ENCODE results near the gene AQP2. TPM values are rescaled to one million over a fixed set of nuclear protein-coding genes. Genes with fewer than 3 reads are reported as not detected.
"Not testable (repeated sequence)": the region's sequence is repeated elsewhere in the genome, so short reads cannot be mapped to it uniquely, and the experiment has no call there.

Gene AQP2
- polyA plus RNA-seq, 6 donors from 2014 or later: not detected

DNA sequence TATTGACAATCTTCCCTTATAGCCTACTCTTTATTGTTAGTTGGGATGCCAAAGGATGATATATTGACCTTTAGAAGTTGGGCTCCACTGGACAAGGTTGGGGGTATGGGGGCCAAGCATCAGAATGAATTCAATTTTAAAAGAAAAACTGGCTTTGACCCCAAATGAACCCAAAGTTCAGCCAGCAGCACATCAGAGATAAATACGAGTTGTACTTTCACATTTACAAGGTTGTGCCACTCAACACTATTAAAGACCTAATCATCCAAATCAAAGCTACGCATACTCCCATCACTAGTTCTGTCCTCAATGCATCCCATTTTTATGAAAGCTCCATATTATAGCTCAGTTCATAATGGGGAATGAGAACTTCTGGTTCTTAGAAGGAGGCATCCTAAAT, 38.9 kb downstream of the AQP2 start:
- H3K27me3 Mint-ChIP-seq; H3K9me3 Mint-ChIP-seq; H3K4me3 Mint-ChIP-seq; H3K4me1 Mint-ChIP-seq; ATAC-seq (ENCODE audit: low read depth in 2 of 2); DNase-seq: not testable (repeated sequence)
- H3K27ac Mint-ChIP-seq: peak overlapping the region in 1 of 6 donors; percentile 16
- peaks cover 15 to 30% of the 10 kb centered on the region in 2 donors for H3K36me3 Mint-ChIP-seq

DNA sequence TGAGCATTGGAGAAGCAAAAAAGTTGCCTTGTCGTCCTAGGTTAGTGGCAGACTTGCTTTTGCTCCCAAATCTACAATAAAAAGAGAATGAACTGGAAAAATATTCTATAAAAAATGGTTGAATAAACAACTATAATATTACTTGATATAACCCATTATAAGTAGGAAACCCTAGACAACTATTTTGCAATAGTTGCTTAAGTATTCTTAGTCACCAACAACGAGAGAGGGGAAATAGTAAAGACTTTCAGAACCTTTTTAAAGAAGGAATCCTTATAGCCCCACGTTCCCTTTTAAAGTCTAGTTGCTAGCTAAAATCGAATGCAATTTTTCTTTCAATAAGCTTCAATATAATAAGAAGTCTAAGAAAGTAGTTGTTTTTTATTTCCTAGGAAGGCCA, 39.7 kb downstream of the AQP2 start:
- no peak overlapping the region for H3K4me3 Mint-ChIP-seq
- no peaks in the 10 kb centered on the region for H3K4me1 Mint-ChIP-seq
- H3K36me3 Mint-ChIP-seq: peaks cover 15 to 34% of the 10 kb centered on the region in 2 donors
- DNase-seq (no peak), ATAC-seq (ENCODE audit: low read depth in 2 of 2) (no peak)
- H3K27ac Mint-ChIP-seq: peak overlapping the region in 1 of 6 donors; percentile 12
- H3K27me3 Mint-ChIP-seq: no peaks in the 10 kb centered on the region
- H3K9me3 Mint-ChIP-seq: no peaks in the 10 kb centered on the region

DNA sequence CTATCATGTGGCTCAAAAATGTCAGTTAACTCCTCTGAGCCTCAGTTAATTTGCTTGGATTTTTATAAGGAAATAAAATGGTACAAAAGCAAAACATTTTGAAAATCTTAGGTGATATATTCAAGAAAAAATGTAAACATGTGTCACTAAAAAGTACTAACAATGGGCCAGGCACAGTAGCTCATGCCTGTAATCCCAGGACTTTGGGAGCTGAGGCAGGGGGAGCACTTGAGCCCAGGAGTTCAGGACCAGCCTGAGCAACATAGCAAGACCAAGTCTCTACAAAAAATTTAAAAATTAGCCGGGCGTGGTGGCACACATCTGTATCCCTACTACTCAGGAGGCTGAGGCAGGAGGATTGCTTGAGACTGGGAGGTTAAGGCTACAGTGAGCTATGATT, 47.9 kb downstream of the AQP2 start:
- no peak overlapping the region for H3K27ac Mint-ChIP-seq
- H3K27me3 Mint-ChIP-seq: no peaks in the 10 kb centered on the region
- no peak for DNase-seq
- peaks cover 10 to 26% of the 10 kb centered on the region in 2 donors for H3K36me3 Mint-ChIP-seq
- H3K4me3 Mint-ChIP-seq: no peak overlapping the region
- H3K4me1 Mint-ChIP-seq: no peaks in the 10 kb centered on the region
- ATAC-seq (ENCODE audit: low read depth in 2 of 2): no peak
- H3K9me3 Mint-ChIP-seq: no peaks in the 10 kb centered on the region

DNA sequence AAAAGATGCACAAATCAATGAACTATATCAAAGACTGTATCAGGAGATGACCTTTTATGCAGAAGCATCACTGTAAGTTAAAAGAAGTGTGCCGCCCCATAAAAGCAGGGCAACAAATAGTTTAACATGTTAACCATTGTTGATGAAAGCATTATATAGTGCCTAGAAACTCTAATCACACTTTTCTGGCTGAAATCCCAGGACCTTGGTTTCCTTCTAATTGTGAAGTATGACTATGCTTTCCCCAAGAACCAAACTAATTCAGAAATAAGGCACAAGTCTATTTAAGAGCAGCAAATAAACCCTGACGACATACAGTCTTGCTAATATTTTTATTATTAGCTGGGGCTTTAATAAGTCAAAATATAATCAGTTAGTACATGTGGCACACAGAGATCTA, 53.1 kb downstream of the AQP2 start:
- H3K27ac Mint-ChIP-seq: no peak overlapping the region
- H3K4me1 Mint-ChIP-seq: peaks cover 0 to 5% (median 3%) of the 10 kb centered on the region in 3 donors
- peaks cover 0 to 15% of the 10 kb centered on the region in 2 donors for H3K36me3 Mint-ChIP-seq
- no peak for ATAC-seq (ENCODE audit: low read depth in 2 of 2)
- no peak for DNase-seq
- no peak overlapping the region for H3K4me3 Mint-ChIP-seq
- no peaks in the 10 kb centered on the region for H3K27me3 Mint-ChIP-seq
- no peaks in the 10 kb centered on the region for H3K9me3 Mint-ChIP-seq

DNA sequence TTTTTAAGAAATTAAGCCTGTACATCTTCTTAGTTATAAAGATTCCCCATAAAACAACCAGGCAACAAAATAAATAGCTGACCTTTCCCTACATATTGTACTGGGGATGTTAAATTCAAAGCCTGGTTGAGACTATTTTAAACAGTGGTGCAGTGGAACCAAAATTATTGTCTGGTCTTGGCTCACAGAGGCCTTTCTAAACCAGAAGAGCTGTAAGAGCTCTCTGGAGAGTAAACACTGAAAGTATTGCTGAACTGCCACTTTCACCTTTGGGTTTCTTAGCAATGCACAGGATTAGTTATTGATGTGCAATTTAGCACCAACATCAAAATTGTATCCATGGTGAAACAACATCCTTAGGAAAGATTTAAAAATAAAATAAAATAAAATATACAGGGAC, 54.2 kb downstream of the AQP2 start:
- ATAC-seq (ENCODE audit: low read depth in 2 of 2): no peak

DNA sequence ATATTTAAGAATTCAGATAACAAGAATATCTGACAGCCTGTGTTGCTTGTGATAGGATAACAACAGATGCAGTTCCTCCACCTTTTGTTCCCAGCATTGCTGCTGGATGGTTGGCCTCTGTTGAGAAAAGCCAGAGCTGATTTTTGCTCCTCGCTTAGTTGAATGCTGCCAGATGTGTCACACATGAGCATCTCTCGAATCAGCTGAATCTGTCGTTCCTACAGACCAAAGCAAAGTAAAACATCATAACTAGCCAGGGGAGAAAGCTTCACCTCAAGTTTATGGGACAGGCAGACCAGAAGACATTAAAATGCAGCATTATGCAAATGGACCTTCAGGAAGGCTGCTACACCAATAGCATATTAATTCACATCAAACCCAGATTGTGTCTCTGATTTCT, 54.6 kb downstream of the AQP2 start:
- peaks cover 0 to 8% of the 10 kb centered on the region in 2 donors for H3K36me3 Mint-ChIP-seq
- H3K9me3 Mint-ChIP-seq: no peaks in the 10 kb centered on the region
- peak overlapping the region in 1 of 6 donors; percentile 36 for H3K27ac Mint-ChIP-seq
- peaks cover 0 to 5% (median 3%) of the 10 kb centered on the region in 3 donors for H3K4me1 Mint-ChIP-seq
- no peak for ATAC-seq (ENCODE audit: low read depth in 2 of 2)
- DNase-seq: no peak
- H3K4me3 Mint-ChIP-seq: no peak overlapping the region
- no peaks in the 10 kb centered on the region for H3K27me3 Mint-ChIP-seq

More for the DNA sequence above, 54.2 kb downstream of the AQP2 start:
- no peak for DNase-seq
- no peak overlapping the region for H3K4me3 Mint-ChIP-seq
- H3K27ac Mint-ChIP-seq: no peak overlapping the region
- H3K36me3 Mint-ChIP-seq: peaks cover 0 to 8% of the 10 kb centered on the region in 2 donors
- peaks cover 0 to 5% (median 3%) of the 10 kb centered on the region in 3 donors for H3K4me1 Mint-ChIP-seq
- no peaks in the 10 kb centered on the region for H3K27me3 Mint-ChIP-seq
- H3K9me3 Mint-ChIP-seq: no peaks in the 10 kb centered on the region

DNA sequence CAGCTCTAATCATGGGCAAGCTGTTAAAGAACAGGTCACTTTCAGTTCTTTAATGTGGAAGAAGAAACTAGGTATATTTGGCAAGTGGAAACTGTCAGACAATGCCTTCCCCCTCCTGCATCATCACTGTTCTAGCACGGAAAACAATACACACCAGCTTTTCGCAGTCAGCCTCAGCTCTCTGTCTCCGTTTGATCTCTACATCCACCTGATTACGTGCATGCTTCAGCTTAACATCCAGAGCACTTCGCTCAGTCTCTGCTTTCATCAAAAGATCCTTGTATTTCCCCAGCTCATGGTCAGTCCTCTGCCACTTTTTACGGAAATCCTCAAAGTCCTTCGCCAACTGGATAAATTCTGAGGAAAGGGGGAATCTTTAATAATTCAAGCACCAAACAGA, 55.7 kb downstream of the AQP2 start:
- no peaks in the 10 kb centered on the region for H3K27me3 Mint-ChIP-seq
- H3K27ac Mint-ChIP-seq: no peak overlapping the region
- H3K36me3 Mint-ChIP-seq: peaks cover 0 to 8% of the 10 kb centered on the region in 2 donors
- peaks cover 0 to 5% (median 3%) of the 10 kb centered on the region in 3 donors for H3K4me1 Mint-ChIP-seq
- ATAC-seq (ENCODE audit: low read depth in 2 of 2) (no peak), DNase-seq (no peak)
- peak overlapping the region in 1 of 8 donors; percentile 1 for H3K4me3 Mint-ChIP-seq
- H3K9me3 Mint-ChIP-seq: no peaks in the 10 kb centered on the region

DNA sequence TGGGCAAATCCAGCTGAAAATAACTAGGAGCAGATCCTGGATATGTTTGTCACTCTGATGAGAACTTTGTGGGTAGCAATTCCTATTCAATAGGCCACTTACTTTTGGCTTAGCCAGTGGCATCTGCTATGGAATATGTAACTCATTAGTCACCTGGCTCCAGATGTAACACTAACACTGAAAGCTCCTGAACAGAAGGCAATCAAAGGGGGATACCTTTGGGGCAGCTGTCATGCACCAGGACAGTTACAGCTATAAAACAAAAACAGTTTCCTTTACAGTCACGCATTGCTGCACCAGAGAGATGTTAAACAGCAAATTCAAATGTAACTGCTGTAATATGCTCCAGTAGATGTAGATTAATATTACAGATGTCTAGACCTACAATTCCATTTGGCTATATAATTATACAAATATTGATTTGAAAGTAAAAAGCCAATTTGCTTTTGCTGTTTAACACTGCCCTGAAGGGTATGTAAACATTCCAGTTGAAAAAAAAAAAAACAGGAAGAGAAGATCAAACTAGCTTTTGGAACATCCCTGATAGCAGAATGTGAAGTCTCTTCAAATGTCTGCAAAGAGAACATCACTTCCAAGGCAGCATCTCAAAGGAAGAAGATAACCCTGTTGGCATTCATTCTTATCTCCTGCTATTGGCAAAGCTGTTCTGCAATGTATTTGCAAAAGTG, 56.4 kb downstream of the AQP2 start:
- H3K27me3 Mint-ChIP-seq: no peaks in the 10 kb centered on the region
- peaks cover 0 to 5% (median 3%) of the 10 kb centered on the region in 3 donors for H3K4me1 Mint-ChIP-seq
- no peak overlapping the region for H3K27ac Mint-ChIP-seq
- DNase-seq (no peak), ATAC-seq (ENCODE audit: low read depth in 2 of 2) (no peak)
- H3K4me3 Mint-ChIP-seq: no peak overlapping the region
- peaks cover 0 to 8% of the 10 kb centered on the region in 2 donors for H3K36me3 Mint-ChIP-seq
- no peaks in the 10 kb centered on the region for H3K9me3 Mint-ChIP-seq

Other genes starting within 250 kb of the AQP2 start
- 10 to 100 TPM in 4 of 6 donors, 1 to 10 TPM in 2; 1.6 to 18.3 (median 15.2) TPM for gene FMNL3, start 243.3 kb upstream of the AQP2 start, polyA plus RNA-seq (ENCODE audit: low read depth in 6 of 6)
- 1,000 to 10,000 TPM in 1 of 6 donors, 100 to 1,000 TPM in 5; 740 to 1,714 (median 822) TPM for gene TMBIM6, start 209.2 kb upstream of the AQP2 start, polyA plus RNA-seq (ENCODE audit: low read depth in 6 of 6)
- gene NCKAP5L, start 122.3 kb upstream of the AQP2 start, polyA plus RNA-seq (ENCODE audit: low read depth in 6 of 6): 1 to 10 TPM in 3 of 6 donors, under 1 TPM in 2, not detected in 1; 0.70 to 4.0 (median 1.2) TPM
- 10 to 100 TPM in 1 of 6 donors, 1 to 10 TPM in 5; 7.2 to 10.7 (median 9.0) TPM for gene BCDIN3D, start 107.6 kb upstream of the AQP2 start, polyA plus RNA-seq (ENCODE audit: low read depth in 6 of 6)
- not detected for gene FAIM2, start 46.8 kb upstream of the AQP2 start, polyA plus RNA-seq (ENCODE audit: low read depth in 6 of 6)
- not detected for gene AQP5, start 11.1 kb downstream of the AQP2 start, polyA plus RNA-seq (ENCODE audit: low read depth in 6 of 6)
- gene AQP6, start 22.2 kb downstream of the AQP2 start, polyA plus RNA-seq (ENCODE audit: low read depth in 6 of 6): not detected
- 1 to 10 TPM in 5 of 6 donors, not detected in 1; 4.7 to 9.0 (median 8.7) TPM for gene RACGAP1, start 74.8 kb downstream of the AQP2 start, polyA plus RNA-seq (ENCODE audit: low read depth in 6 of 6)
- gene ASIC1, start 106.9 kb downstream of the AQP2 start, polyA plus RNA-seq (ENCODE audit: low read depth in 6 of 6): not detected
- gene SMARCD1, start 134.6 kb downstream of the AQP2 start, polyA plus RNA-seq (ENCODE audit: low read depth in 6 of 6): 10 to 100 TPM; 13.1 to 28.1 (median 21.0) TPM
- not detected for gene GPD1, start 153.3 kb downstream of the AQP2 start, polyA plus RNA-seq (ENCODE audit: low read depth in 6 of 6)
- gene COX14, start 161.5 kb downstream of the AQP2 start, polyA plus RNA-seq (ENCODE audit: low read depth in 6 of 6): 100 to 1,000 TPM; 171 to 225 (median 208) TPM
- gene CERS5, start 216.6 kb downstream of the AQP2 start, polyA plus RNA-seq (ENCODE audit: low read depth in 6 of 6): 100 to 1,000 TPM in 1 of 6 donors, 10 to 100 TPM in 5; 45.2 to 126 (median 55.7) TPM